HG03196 (cell line): Measurements from ENCODE around the gene CCNF.
"Not testable (repeated sequence)": the region's sequence is repeated elsewhere in the genome, so short reads cannot be mapped to it uniquely, and the experiment has no call there.

Source experiments
- ATAC-seq: cut with Tn5 transposase; IDR thresholded peaks from one replicate; pipeline ENCODE4 v1.9.1; 2021; ENCODE audit not compliant: unreplicated experiment

Gene CCNF

GRCh38 chr16:2428051-2428783, 1.0 kb upstream of the CCNF start:
- peak; percentile 15 for ATAC-seq

GRCh38 chr16:2428784-2429033, 538 bp upstream of the CCNF start:
- ATAC-seq: no peak

- ATAC-seq: no peak
Observed at GRCh38 chr16:2429771-2430663, 770 bp downstream of the CCNF start.

GRCh38 chr16:2432286-2432685, 3.0 kb downstream of the CCNF start:
- ATAC-seq: no peak

- ATAC-seq: no peak
Observed at GRCh38 chr16:2432801-2433505, 3.7 kb downstream of the CCNF start.

GRCh38 chr16:2435236-2435635, 6.0 kb downstream of the CCNF start:
- not testable (repeated sequence) for ATAC-seq

GRCh38 chr16:2436110-2436509, 6.9 kb downstream of the CCNF start:
- no peak for ATAC-seq

DNA sequence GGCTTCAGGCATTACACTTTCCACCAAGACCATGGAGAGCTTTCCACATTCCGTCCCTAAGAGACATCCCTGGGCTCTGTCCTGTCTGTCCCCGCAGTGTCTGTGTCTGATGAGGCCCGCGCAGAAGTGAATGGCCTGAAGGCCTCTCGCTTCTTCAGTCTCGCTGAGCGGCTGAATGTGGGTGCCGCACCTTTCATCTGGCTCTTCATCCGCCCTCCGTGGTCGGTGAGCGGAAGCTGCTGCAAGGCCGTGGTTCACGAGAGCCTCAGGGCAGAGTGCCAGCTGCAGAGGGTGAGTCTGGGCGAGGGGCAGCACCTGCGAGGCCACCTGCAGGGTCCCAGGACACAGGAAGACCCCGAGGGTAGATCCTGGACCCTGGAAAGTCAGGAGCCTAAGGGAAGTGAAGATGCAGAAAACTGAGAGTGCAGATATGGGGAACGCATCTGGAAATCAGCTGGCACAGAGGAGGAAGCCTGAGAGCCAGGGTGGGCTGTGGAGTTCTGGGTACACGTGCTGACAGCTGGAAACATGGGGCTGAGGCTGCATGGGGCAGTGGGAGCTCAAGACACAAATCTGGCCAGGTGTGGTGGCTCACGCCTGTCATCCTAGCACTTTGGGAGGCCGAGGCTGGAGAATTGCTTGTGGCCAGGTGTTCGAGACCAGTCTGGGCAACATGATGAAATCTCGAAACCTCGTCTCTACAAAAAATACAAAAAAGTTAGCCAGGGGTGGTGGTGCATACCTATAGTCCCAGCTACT, 8.0 kb downstream of the CCNF start:
- ATAC-seq: no peak

- ATAC-seq: no peak
Observed at GRCh38 chr16:2438121-2438520, 8.9 kb downstream of the CCNF start.

DNA sequence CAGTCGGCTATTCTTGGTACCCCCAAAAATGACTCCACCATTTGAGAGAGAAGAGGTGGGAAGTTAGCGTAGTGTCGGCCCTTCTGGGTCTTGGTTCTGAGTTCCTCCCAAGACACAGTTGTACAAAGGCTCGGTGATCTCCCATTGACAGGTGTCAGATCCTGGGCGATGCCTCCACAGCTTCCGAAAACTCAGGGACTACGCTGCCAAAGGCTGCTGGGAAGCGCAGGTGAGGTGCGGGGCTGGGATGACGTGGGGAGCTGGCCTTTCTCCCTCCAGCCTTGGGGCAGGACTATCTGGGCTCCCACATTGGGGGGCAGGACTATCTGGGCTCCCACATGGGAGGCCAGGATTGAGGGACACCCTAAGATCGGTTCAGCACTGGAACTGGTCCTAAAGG, 10.4 kb downstream of the CCNF start:
- no peak for ATAC-seq

DNA sequence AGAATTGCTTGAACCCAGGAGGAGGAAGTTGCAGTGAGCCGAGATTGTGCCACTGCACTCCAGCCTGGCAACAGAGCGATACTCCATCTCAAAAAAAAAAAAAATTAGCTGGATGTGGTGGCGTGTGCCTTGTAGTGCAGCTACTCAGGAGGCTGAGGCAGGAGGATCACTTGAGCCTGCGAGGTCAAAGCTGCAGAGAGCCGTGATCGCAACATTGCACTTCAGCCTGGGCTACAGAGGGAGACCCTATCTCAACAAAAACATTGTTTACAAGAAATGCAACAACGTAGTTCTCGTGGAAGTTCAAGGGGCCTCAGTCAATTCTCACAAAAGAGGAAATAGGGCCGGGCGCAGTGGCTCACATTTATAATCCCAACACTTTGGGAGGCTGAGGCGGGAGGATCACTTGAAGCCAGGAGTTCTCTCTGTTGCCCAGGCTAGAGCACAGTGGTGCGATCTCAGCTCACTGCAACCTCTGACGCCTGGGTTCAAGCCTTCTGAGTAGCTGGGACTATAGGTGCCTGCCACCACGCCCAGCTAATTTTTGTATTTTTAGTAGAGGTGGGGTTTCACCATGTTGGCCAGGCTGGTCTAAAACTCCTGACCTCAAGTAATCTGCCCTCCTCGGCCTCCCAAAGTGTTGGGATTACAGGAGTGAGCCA, 12.0 kb downstream of the CCNF start:
- not testable (repeated sequence) for ATAC-seq

DNA sequence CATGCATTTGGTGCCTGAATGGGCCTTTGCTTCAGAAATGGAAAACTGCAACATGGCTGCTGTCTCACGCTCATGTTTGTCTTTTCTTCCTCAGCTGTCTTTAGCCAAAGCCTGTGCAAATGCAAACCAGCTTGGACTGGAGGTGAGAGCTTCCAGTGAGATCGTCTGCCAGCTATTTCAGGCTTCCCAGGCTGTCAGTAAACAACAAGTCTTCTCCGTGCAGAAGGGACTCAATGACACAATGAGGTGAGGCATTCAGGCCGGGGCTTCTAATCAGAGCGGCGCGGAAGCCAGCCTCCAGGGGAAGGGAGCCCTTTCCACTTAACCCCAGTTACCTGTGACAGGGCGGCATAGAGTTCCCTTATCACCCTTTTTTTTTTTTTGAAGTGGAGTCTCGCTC, 14.3 kb downstream of the CCNF start:
- ATAC-seq: no peak

DNA sequence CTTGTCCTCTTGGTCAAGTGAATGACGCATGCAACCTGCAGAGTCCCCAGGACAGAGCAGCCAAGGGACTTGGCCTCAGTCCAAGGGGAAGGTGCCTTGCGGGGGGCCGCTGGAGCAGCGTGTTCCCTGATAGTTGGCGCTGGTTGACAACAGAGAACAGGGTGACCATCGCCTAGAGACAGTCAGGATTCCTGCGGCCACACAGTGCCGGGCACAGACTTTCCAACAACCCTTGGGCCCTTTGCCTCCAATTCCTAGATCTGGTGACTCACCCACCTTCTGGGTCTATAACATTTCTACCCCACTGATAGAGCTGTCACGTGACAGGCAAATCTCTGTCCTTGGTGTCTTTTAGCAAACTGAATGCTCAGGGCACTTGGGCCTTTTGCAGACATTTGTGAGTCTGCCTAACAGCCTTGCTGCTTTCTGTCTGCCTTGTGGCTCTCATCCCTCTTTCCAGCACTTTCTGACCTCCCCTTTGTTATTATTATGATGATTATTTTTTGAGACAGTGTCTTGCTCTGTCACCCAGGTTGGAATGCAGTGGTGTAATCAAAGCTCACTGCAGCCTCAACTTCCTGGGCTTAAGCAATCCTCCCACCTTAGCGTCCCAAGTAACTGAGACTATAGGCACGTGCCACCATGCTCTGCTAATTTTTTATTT, 18.8 kb downstream of the CCNF start:
- no peak for ATAC-seq

DNA sequence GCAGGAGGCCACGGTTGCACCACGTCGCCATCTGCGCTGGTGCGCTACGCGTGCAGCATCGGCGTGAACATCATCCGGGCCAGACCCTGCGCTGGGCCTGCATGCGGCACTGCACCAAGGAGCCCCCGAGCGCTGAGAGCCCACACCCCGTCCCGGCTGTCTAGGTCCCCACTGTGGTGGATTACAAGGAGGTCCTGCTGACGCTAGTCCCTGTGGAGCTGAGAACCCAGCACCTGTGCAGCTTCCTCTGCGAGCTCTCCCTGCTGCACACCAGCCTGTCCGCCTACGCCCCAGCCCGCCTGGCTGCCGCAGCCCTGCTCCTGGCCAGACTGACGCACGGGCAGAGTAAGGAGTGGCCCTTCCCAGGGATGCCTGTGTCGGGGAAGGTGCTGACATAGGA, 19.9 kb downstream of the CCNF start:
- no peak for ATAC-seq

GRCh38 chr16:2450535-2450934, 21.3 kb downstream of the CCNF start:
- no peak for ATAC-seq

- no peak for ATAC-seq
Observed at GRCh38 chr16:2450975-2451381, 21.7 kb downstream of the CCNF start.

- ATAC-seq: no peak
Observed at GRCh38 chr16:2451851-2452320, 22.6 kb downstream of the CCNF start.

- ATAC-seq: no peak
Observed at GRCh38 chr16:2452650-2453049, 23.4 kb downstream of the CCNF start.

DNA sequence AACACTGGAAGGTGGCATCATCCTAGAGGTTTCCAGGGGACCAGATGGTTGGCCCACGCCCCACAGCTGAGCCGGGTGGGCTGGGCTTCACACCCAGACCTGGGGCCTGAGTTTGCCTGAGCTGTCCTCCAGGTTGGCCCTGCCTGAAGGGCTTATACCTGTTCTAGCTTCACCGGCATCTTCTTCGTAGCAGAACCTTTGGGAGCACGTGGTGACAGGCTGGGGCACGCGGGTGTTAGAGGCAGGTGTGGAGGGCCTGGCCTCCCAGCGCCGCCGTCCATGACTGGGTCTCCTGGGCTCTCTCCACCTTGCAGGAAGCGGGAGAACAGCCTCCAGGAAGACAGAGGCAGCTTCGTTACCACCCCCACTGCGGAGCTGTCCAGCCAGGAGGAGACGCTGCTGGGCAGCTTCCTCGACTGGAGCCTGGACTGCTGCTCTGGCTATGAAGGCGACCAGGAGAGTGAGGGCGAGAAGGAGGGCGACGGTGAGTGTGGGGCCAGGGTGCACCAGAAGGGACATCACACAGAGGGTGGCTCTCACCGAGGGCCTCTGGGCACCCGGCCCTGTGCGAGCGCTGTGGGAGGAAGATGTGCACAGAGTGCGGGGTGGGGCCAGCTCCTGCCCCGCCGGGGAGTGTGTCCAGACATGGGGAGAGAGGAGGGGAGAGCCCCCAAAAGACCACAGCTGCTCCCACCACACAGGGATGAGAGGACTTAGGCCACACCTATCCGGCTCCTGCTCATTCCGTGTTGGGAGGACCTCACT, 26.0 kb downstream of the CCNF start:
- no peak for ATAC-seq
